ENCODE data around the gene SLC5A3.

SLC5A3 gene

GRCh38 chr21:34071683-34072082 lies 1.7 kb upstream of the SLC5A3 start:
- no peak for TF ChIP-seq CTCF (IDR thresholded peaks at IDR 0.05; ENCODE audit: low read depth, low read length)
- H3K4me3 ChIP-seq (ENCODE audit: low read depth, low read length) = no peak overlapping the region
- in situ Hi-C loops (cut with HindIII; ENCODE audit: low sequenced_read_pairs) = no loop called here
- no peak for DNase-seq (ENCODE audit: low read depth, low spot score)

GRCh38 chr21:34072145-34073031 lies 990 bp upstream of the SLC5A3 start:
- in situ Hi-C loops (cut with HindIII; ENCODE audit: low sequenced_read_pairs) = no loop called here
- no peak for DNase-seq (ENCODE audit: low read depth, low spot score)
- peak overlapping the region; percentile 36 for H3K4me3 ChIP-seq (ENCODE audit: low read depth, low read length)
- TF ChIP-seq CTCF (IDR thresholded peaks at IDR 0.05; ENCODE audit: low read depth, low read length) = no peak

- no peak for TF ChIP-seq CTCF (IDR thresholded peaks at IDR 0.05; ENCODE audit: low read depth, low read length)
- H3K4me3 ChIP-seq (ENCODE audit: low read depth, low read length) = peak overlapping the region; percentile 73
- in situ Hi-C loops (cut with HindIII; ENCODE audit: low sequenced_read_pairs) = no loop called here
- no peak for DNase-seq (ENCODE audit: low read depth, low spot score)
Measured at GRCh38 chr21:34073749-34074282, 438 bp downstream of the SLC5A3 start.

GRCh38 chr21:34074283-34075090 lies 1.1 kb downstream of the SLC5A3 start:
- no peak for DNase-seq (ENCODE audit: low read depth, low spot score)
- in situ Hi-C loops (cut with HindIII; ENCODE audit: low sequenced_read_pairs) = no loop called here
- TF ChIP-seq CTCF (IDR thresholded peaks at IDR 0.05; ENCODE audit: low read depth, low read length) = no peak
- peak overlapping the region; percentile 73 for H3K4me3 ChIP-seq (ENCODE audit: low read depth, low read length)

GRCh38 chr21:34075091-34075425 lies 1.7 kb downstream of the SLC5A3 start:
- no peak for DNase-seq (ENCODE audit: low read depth, low spot score)
- no peak for TF ChIP-seq CTCF (IDR thresholded peaks at IDR 0.05; ENCODE audit: low read depth, low read length)
- peak overlapping the region; percentile 73 for H3K4me3 ChIP-seq (ENCODE audit: low read depth, low read length)
- in situ Hi-C loops (cut with HindIII; ENCODE audit: low sequenced_read_pairs) = no loop called here

GRCh38 chr21:34075760-34076660 lies 2.6 kb downstream of the SLC5A3 start:
- no peak for TF ChIP-seq CTCF (IDR thresholded peaks at IDR 0.05; ENCODE audit: low read depth, low read length)
- H3K4me3 ChIP-seq (ENCODE audit: low read depth, low read length) = no peak overlapping the region
- in situ Hi-C loops (cut with HindIII; ENCODE audit: low sequenced_read_pairs) = no loop called here
- DNase-seq (ENCODE audit: low read depth, low spot score) = no peak

Measured in astrocyte of the spinal cord (primary cell).